ENCODE data around the gene KCTD11. TPM values are rescaled to one million over a fixed set of nuclear protein-coding genes. Genes with fewer than 3 reads are reported as not detected.
"Not testable (repeated sequence)": the region's sequence is repeated elsewhere in the genome, so short reads cannot be mapped to it uniquely, and the experiment has no call there.

The KCTD11 gene
- total RNA-seq, 2 donors from 2014 or later: 8.8 to 10.0 TPM

DNA sequence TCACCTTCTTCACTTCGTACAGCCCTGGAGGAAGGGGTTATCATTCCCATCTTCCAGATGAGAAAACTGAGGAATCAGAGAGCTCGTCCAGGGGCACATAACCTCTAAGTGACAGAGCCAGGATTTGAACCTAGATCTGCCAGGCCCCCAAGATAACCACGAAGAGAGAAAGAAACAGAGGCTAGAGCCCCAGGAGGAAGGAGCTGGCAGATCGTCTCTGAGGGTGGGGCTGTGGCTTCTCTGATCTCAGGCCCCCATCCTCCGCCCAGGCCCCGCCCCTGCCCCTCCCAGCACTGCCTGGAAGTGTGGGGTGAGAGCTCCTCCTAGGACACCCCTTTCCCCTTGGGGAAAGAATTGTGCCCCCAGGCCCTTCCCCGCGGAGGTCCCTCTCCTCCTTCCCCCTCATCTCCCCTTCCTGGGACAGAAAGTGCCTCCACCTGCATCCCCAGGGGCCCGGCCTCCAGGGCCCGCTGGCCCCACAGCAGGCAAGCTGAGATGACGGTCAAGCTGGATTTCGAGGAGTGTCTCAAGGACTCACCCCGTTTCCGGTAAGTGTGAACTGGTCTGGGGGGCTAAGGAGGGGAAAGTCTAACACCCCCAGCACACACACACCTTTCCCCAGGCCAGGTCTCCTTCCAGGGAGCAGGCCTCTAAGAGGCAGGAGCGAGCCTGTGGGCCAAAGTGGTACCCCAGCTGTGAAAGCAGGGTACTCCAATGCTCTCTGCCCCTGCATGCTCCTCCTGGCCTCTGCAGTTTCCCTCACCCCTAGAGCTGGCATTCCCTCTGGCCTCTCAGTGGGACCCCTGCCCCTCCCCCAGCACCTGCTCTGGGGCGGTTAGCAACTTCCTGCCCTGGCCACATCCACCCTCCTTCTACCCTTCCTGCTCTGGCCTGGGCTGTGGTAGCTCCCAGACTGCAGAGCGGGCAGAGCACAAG lies 15.5 kb upstream of the KCTD11 start, which contains the start of gene ACAP1:
Gene ACAP1 (plus strand): TSS at position 290 of the 936 bp plus-strand sequence. CDS start 206 bp downstream, at position 496.
- intact Hi-C loops (cut with DNase I): no loop called here
- DNase-seq (ENCODE audit: low spot score): no peak

DNA sequence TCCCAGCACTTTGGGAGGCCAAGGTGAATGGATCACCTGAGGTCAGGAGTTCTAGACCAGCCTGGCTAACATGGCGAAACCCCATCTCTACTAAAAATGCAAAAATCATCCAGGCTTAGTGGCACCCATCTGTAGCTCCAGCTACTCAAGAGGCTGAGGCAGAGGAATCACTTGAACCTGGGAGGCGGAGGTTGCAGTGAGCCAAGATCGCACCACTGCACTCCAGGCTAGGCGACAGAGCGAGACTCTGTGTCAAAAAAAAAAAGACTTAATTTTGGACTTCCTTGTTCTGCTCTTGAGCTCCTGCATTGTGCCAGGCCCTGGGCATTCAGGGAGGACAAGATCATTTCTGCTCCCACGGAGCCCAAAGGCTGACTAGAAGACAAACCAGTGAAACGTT lies 14.4 kb upstream of the KCTD11 start:
- intact Hi-C loops (cut with DNase I); DNase-seq (ENCODE audit: low spot score): not testable (repeated sequence)

DNA sequence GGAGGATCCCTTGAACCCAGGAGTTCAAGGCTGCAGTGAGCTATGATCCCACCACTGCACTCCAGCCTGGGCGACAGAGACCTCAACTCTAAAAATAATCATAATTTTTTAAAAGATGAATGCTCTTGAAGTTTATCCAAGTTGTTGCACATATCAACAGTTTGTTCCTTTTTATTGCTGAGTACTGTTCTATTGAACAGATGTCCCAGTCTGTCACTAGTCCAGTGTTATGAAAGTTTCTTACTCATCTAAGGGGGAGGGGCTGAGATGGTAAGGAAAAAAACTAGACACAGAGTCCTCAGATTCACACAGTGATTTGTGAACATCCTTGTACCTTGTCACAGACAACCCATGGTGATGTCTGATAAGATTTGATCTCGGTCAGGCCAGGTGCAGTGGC lies 11.8 kb upstream of the KCTD11 start:
- intact Hi-C loops (cut with DNase I): loop anchor here in 1 of 2 donors (10.0 kb wide), 1 partner anchor 45 kb away; the partner anchor contains the start of gene YBX2
- DNase-seq (ENCODE audit: low spot score): no peak

- intact Hi-C loops (cut with DNase I): loop anchor here in 1 of 2 donors (10.0 kb wide), 1 partner anchor 47 kb away; the partner anchor contains the start of gene YBX2
- no peak for DNase-seq (ENCODE audit: low spot score)
Observed at GRCh38 chr17:7341842-7342241, 10.1 kb upstream of the KCTD11 start.

DNA sequence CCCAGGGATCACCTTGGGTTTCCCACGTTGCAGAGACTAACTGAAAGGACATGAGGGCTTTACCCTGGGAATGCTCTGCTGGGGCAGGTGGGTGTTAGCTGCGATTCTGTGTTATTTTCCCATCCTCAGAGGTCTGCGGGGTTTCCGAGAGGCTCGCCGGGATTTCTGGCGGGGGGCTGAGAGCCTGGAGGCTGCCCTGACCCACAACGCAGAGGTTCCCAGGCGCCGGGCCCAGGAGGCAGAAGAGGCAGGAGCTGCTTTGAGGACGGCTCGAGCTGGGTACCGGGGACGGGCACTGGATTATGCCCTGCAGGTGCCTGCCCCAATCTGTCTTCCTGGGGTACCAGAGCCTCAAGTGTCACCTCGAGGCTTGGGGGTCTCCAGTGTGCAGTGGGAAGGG lies 8.7 kb upstream of the KCTD11 start:
- intact Hi-C loops (cut with DNase I): loop anchor here in 1 of 2 donors (10.0 kb wide), 1 partner anchor 48 kb away; the partner anchor contains the start of gene YBX2
- DNase-seq (ENCODE audit: low spot score): no peak

DNA sequence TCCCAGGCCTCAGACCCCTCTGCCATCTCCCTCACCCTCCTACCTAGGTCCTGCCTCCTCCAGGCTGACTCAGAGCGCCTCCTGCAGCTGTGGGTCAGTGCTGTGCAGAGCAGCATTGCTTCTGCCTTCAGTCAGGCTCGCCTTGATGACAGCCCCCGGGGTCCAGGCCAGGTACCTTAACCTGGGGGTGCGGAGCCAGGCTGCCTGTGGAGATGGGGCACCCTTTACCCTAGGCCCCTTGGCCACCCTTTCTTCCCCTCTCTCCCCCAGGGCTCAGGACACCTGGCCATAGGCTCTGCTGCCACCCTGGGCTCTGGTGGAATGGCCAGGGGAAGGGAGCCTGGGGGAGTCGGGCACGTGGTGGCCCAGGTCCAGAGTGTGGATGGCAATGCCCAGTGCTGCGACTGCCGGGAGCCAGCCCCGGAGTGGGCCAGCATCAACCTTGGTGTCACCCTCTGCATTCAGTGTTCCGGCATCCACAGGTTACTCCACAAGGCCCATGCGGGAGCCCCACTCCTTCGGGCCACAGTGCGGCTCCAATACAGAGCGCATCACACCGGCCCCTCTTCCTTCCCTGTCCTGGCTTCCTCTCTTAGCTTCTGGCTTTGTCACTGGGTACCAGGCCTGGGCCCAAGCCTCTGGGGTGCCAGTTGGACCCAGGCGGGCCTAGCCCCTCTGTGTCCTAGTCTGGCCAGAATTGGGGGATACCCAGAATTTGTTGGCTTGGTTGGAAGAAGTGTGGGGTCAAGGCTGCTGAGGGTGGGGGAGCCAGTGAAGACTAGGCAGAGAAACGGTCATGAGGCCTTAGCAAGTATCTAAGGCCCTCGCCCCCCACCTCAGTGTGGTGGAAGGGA lies 5.0 kb upstream of the KCTD11 start:
- no peak for DNase-seq (ENCODE audit: low spot score)
- intact Hi-C loops (cut with DNase I): loop anchor here (5.0 to 10.0 kb wide), 2 partner anchors 52 to 95 kb away; partner anchors contain the start of genes CTDNEP1 (in 1 of the 2), ELP5 (in 1 of the 2) and YBX2 (in 1 of the 2)

GRCh38 chr17:7347630-7348477 lies 4.1 kb upstream of the KCTD11 start:
- DNase-seq (ENCODE audit: low spot score): no peak
- intact Hi-C loops (cut with DNase I): loop anchor here (5.0 to 10.0 kb wide), 2 partner anchors 53 to 96 kb away; partner anchors contain the start of genes CTDNEP1 (in 1 of the 2), ELP5 (in 1 of the 2) and YBX2 (in 1 of the 2)

GRCh38 chr17:7348478-7349242 lies 3.3 kb upstream of the KCTD11 start:
- intact Hi-C loops (cut with DNase I): loop anchor here (5.0 to 10.0 kb wide), 2 partner anchors 54 to 96 kb away; partner anchors contain the start of genes CTDNEP1 (in 1 of the 2), ELP5 (in 1 of the 2) and YBX2 (in 1 of the 2)
- DNase-seq (ENCODE audit: low spot score): no peak

DNA sequence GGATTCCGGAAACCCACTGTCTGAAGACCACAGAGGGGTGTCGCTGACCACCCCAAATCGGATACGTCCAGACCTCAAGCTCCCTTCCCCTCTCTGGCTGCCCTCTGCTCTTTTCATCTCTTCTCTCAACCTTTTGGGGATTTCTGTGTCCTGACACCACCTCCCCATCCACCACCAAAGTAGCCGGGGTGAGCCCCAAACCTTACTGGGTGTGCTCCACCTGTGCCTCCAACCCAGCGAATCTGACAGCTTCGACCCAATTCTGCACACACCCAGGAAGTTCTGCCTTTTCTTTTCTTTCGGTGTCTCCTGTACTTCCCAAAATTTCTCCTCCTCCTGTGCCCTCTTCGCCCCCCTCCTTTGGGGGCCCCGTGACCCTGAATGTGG lies 534 bp downstream of the KCTD11 start:
- intact Hi-C loops (cut with DNase I): loop anchor here in 1 of 2 donors (10.0 kb wide), 2 partner anchors 82 to 212 kb away; partner anchors contain the start of genes FGF11, SENP3 and TMEM102
- no peak for DNase-seq (ENCODE audit: low spot score)

DNA sequence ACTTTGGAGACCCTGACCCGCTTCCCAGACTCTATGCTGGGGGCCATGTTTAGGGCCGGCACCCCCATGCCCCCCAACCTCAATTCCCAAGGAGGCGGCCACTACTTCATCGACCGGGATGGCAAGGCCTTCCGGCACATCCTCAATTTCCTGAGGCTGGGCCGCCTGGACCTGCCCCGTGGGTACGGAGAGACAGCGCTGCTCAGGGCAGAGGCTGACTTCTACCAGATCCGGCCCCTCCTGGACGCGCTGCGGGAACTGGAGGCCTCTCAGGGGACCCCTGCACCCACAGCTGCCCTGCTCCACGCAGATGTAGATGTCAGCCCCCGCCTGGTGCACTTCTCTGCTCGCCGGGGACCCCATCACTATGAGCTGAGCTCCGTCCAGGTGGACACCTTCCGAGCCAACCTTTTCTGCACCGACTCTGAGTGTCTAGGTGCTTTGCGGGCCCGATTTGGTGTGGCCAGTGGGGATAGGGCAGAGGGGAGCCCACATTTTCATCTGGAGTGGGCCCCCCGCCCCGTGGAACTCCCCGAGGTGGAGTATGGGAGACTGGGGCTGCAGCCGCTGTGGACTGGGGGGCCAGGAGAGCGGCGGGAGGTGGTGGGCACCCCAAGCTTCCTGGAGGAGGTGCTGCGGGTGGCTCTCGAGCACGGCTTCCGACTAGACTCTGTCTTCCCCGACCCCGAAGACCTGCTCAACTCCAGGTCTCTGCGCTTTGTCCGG lies 1.1 kb downstream of the KCTD11 start:
- intact Hi-C loops (cut with DNase I): loop anchor here in 1 of 2 donors (10.0 kb wide), 2 partner anchors 82 to 212 kb away; partner anchors contain the start of genes FGF11, SENP3 and TMEM102
- no peak for DNase-seq (ENCODE audit: low spot score)

GRCh38 chr17:7354262-7354843 lies 2.4 kb downstream of the KCTD11 start:
- DNase-seq (ENCODE audit: low spot score): no peak
- intact Hi-C loops (cut with DNase I): loop anchor here in 1 of 2 donors (10.0 kb wide), 2 partner anchors 80 to 210 kb away; partner anchors contain the start of genes FGF11, SENP3 and TMEM102

GRCh38 chr17:7355053-7355452 lies 3.1 kb downstream of the KCTD11 start, which contains the start of gene TMEM95:
TSS of gene TMEM95 (plus strand) at chr17:7355156. CDS start at chr17:7355205, 49 bp downstream.
- DNase-seq (ENCODE audit: low spot score): no peak
- intact Hi-C loops (cut with DNase I): loop anchor here in 1 of 2 donors (5.0 to 10.0 kb wide), 3 partner anchors 80 to 210 kb away; partner anchors contain the start of genes FGF11, SENP3 and TMEM102

DNA sequence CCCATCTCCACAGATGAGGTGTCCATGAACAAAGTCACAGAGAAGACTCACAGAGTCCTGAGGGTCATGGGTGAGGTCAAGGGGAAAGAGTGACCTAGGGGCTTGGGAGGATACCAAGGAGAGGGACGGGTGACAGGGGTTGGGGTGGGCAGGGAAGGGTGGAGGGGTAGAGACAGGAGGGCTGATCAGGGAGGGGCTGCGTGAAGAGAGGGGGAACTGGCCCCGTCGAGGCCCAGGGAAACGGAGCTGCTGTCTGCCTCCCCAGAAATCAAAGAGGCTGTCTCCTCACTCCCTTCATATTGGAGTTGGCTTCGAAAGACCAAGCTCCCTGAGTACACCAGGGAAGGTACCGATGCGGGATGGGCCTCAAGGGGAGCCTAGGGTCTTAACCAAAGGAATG lies 3.6 kb downstream of the KCTD11 start:
- intact Hi-C loops (cut with DNase I): loop anchor here in 1 of 2 donors (5.0 to 10.0 kb wide), 3 partner anchors 79 to 209 kb away; partner anchors contain the start of genes FGF11, SENP3 and TMEM102
- no peak for DNase-seq (ENCODE audit: low spot score)

DNA sequence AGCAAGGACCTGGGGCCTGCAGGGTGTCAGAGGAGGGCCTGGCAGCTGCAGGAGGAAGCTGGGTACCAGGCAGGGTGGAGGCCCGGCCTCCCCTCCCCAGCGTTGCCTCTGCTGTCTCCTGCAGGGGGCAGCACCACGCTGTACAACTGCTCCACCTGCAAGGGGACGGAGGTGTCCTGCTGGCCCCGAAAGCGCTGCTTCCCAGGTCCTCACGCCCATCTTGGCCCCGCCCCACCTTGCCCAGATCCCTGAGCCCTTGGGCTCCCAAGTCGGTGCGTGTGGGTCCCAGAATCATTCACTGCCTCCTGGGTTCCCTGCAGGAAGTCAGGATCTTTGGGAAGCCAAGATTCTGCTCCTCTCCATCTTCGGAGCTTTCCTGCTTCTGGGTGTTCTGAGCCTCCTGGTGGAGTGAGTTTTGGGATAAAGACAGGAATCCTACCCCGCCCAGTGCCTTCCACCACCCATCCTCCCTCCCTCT lies 4.1 kb downstream of the KCTD11 start:
- peak; percentile 91 for DNase-seq (ENCODE audit: low spot score)
- intact Hi-C loops (cut with DNase I): loop anchor here in 1 of 2 donors (5.0 to 10.0 kb wide), 3 partner anchors 79 to 209 kb away; partner anchors contain the start of genes FGF11, SENP3 and TMEM102

- intact Hi-C loops (cut with DNase I): loop anchor here in 1 of 2 donors (5.0 to 10.0 kb wide), 3 partner anchors 78 to 208 kb away; partner anchors contain the start of genes FGF11, SENP3 and TMEM102
- no peak for DNase-seq (ENCODE audit: low spot score)
Observed at GRCh38 chr17:7356756-7357155, 4.8 kb downstream of the KCTD11 start.
